ENCODE measurements around the gene CDH4. TPM values are rescaled to one million over a fixed set of nuclear protein-coding genes. Genes with fewer than 3 reads are reported as not detected.

The CDH4 gene
- total RNA-seq, 2 experiments from 2014 or later = not detected

DNA sequence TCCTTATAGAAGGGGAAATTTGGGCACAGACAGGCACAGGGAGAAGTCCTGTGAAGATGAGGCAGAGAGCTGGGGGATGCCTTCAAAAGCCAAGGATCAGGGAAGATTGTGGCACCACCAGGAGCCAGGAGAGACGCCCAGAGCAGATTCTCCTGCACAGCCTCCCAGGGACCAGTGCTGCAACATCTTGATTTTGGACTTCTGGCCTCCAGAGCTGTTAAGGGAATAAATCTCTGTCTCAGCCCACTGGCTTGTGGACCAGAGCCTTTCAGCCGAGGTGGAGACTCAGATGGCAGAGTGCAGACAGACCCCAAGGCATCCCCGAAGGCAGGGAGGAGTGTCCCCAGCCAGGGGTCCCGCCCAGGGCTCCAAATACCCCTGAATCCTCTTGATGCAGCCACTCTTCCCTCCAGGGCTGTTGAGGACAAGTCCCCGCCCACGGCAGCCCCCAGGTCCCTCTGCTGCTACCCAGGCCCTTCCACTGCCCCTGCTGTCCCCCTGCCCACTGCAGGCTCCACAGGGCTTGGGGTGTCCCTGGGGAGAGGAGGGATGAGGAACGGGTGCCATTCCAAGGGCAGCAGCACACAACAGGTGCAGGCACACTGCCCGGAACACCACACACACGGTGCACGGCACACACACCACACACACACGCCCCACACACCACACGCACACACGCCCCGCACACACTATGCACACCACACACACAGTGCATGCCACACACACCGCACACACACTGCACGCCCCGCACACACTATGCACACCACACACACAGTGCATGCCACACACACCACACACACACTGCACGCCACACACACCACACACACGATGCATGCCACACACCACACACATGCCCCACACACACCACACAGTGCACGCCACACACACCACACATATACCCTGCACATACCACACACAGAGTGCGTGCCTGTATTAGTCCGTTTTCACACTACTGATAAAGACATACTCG lies 502.2 kb downstream of the CDH4 start:
- Histone ChIP-seq H3K4me3 (ENCODE audit: low read depth, low read length, poor library complexity, severe bottlenecking) (no peak overlapping the region), H2AFZ (ENCODE audit: low read length) (no peak overlapping the region), H3K9me3 (ENCODE audit: low read length) (peaks cover 5% of the 10 kb centered on the region; the same call in 1 of the 2 replicates), H4K20me1 (ENCODE audit: insufficient read depth, low read length) (no peaks in the 10 kb centered on the region), H3K9me2 (ENCODE audit: insufficient read depth, low read length) (no peaks in the 10 kb centered on the region), H3K4me1 (ENCODE audit: insufficient read depth, low read length, poor library complexity, severe bottlenecking) (no peaks in the 10 kb centered on the region), H3K36me3 (ENCODE audit: insufficient read depth, low read length) (no peaks in the 10 kb centered on the region), H3K4me2 (ENCODE audit: low read length) (no peak overlapping the region), H3K79me2 (ENCODE audit: insufficient read depth, low read depth, low read length) (no peaks in the 10 kb centered on the region), H3K27ac (ENCODE audit: low read depth, low read length, poor library complexity, severe bottlenecking) (no peak overlapping the region)
- no TSS peak for BruUV-seq (replicated peaks)
- intact Hi-C loops (cut with micrococcal nuclease; ENCODE audit: unreplicated experiment) = no loop called here
- CTCF ChIA-PET (ENCODE audit: unreplicated experiment) = no interaction called here
- TF ChIP-seq EZH2phosphoT487 (IDR thresholded peaks at IDR 0.05; ENCODE audit: borderline replicate concordance, low read depth, low read length) (no peak), CTCF (conservative IDR thresholded peaks at IDR 0.05; ENCODE audit: low read length) (no peak)
- POLR2A ChIA-PET = no interaction called here
- DNase-seq (ENCODE audit: low spot score) = no peak

DNA sequence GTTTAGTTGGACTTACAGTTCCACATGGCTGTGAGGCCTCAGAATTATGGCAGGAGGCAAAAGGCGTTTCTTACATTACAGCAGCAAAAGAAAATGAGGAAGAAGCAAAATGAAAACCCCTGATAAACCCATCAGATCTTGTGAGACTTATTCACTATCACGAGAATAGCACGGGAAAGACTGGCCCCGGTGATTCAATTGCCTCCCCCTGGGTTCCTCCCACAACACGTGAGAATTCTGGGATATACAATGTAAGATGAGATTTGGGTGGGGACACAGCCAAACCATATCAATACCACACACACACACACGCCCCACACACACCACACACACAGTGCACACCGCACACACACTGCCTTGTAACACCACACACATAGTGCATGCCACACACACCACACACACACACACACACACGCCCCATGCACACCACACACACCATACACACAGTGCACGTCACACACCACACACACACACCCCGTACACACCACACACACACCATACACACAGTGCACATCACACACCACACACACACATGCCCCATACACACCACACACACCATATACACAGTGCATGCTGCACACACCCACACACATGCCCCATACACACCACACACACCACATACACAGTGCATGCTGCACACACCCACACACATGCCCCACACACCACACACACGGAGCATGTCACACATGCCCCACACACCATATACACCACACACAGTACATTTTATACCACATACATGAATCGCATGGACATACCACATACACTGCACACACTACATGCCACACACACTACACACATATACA lies 503.1 kb downstream of the CDH4 start:
- no TSS peak for BruUV-seq (replicated peaks)
- POLR2A ChIA-PET = no interaction called here
- H2AFZ ChIP-seq (ENCODE audit: low read length) = no peak overlapping the region
- H3K4me3 ChIP-seq (ENCODE audit: low read depth, low read length, poor library complexity, severe bottlenecking) = no peak overlapping the region
- H3K4me2 ChIP-seq (ENCODE audit: low read length) = no peak overlapping the region
- H3K9me3 ChIP-seq (ENCODE audit: low read length) = peaks cover 5% of the 10 kb centered on the region; the same call in 1 of the 2 replicates
- intact Hi-C loops (cut with micrococcal nuclease; ENCODE audit: unreplicated experiment) = no loop called here
- no peaks in the 10 kb centered on the region for H3K4me1 ChIP-seq (ENCODE audit: insufficient read depth, low read length, poor library complexity, severe bottlenecking)
- TF ChIP-seq CTCF (conservative IDR thresholded peaks at IDR 0.05; ENCODE audit: low read length) = no peak
- no peak for TF ChIP-seq EZH2phosphoT487 (IDR thresholded peaks at IDR 0.05; ENCODE audit: borderline replicate concordance, low read depth, low read length)
- CTCF ChIA-PET (ENCODE audit: unreplicated experiment) = no interaction called here
- no peak for DNase-seq (ENCODE audit: low spot score)
- H3K36me3 ChIP-seq (ENCODE audit: insufficient read depth, low read length) = no peaks in the 10 kb centered on the region
- H3K79me2 ChIP-seq (ENCODE audit: insufficient read depth, low read depth, low read length) = no peaks in the 10 kb centered on the region
- H3K9me2 ChIP-seq (ENCODE audit: insufficient read depth, low read length) = no peaks in the 10 kb centered on the region
- H3K27ac ChIP-seq (ENCODE audit: low read depth, low read length, poor library complexity, severe bottlenecking) = no peak overlapping the region
- no peaks in the 10 kb centered on the region for H4K20me1 ChIP-seq (ENCODE audit: insufficient read depth, low read length)

Measured in OCI-LY7 (cell line).